Stomach (tissue), 9 donors: Measurements from ENCODE around the gene NSD1. TPM values are rescaled to one million over a fixed set of nuclear protein-coding genes. Genes with fewer than 3 reads are reported as not detected.
"Not testable (repeated sequence)": the region's sequence is repeated elsewhere in the genome, so short reads cannot be mapped to it uniquely, and the experiment has no call there.

Source experiments
- DNase-seq, 2 donors: peaks; one replicate each; pipeline versions ENCODE4 v3.0.0 to v3.0.0-alpha.2; 2013 to 2019
- H3K27ac ChIP-seq, 5 donors: fragments of 200-600 bp in 4 of 5; sonication (generic) in 4 of 5; one replicate each; pipeline ENCODE4 v1.5.1; 2013 to 2019; ENCODE audit warnings: mild to moderate bottlenecking in 1 of 5, moderate library complexity in 1 of 5
- H3K27me3 ChIP-seq, 3 donors: fragments of 200-600 bp; sonication (generic); one replicate each; pipeline ENCODE4 v1.5.1; 2017 to 2019; ENCODE audit warnings: mixed run types in 1 of 3
- H3K36me3 ChIP-seq, 4 donors: fragments of 200-600 bp; sonication (generic); 1 replicate in 3 of 4; 2 replicates in 1 of 4; pipeline ENCODE4 v1.5.1; 2016 to 2019
- H3K4me1 ChIP-seq, 4 donors: fragments of 200-600 bp; sonication (generic); one replicate each; pipeline ENCODE4 v1.5.1; 2016 to 2019
- H3K4me3 ChIP-seq, 4 donors: fragments of 200-600 bp; sonication (generic) in 3 of 4; one replicate each; pipeline ENCODE4 v1.5.1; 2016 to 2019; ENCODE audit warnings: mild to moderate bottlenecking in 1 of 4
- H3K9me3 ChIP-seq, 4 donors: fragments of 200-600 bp; sonication (generic); one replicate each; pipeline ENCODE4 v1.5.1; 2016 to 2019
- EP300 ChIP-seq: sonication (generic); formaldehyde crosslinking; IDR thresholded peaks from one replicate; pipeline ENCODE4 v1.6.1; 2017; ENCODE audit warnings: antibody characterized with exemption
- POLR2A ChIP-seq, 4 donors: fragments of 450-650 bp; IDR thresholded peaks; one replicate each; pipeline ENCODE4 v1.6.1; 2016; ENCODE audit warnings: antibody characterized with exemption in 4 of 4, control low read depth in 2 of 4, mild to moderate bottlenecking in 1 of 4, moderate library complexity in 1 of 4
- POLR2AphosphoS5 ChIP-seq, 3 donors: sonication (generic); formaldehyde crosslinking; IDR thresholded peaks; one replicate each; pipeline ENCODE4 v1.6.1; 2016; ENCODE audit warnings: antibody characterized with exemption in 3 of 3
- WGBS, 5 donors: extraction: QIAGEN DNeasy Blood & Tissue Kit in 3 of 5; methylation state at CpG; one replicate each; pipeline versions ENCODE4 v1.1.5 to v1.1.7; 2013 to 2018; 5-methylcytosine and 5-hydroxymethylcytosine counted together
- intact Hi-C: fragments of 100-400 bp; cut with DNase I; formaldehyde crosslinking; loops from one replicate; pipeline ENCODE4 v1.15.1; 2023; ENCODE audit warnings: low total_unique reads
- polyA plus RNA-seq, 3 donors: library from polyadenylated mRNA; stranded (reverse); fragments of 200-250 nt; gene quantifications; one replicate each; pipeline ENCODE4 v1.2.3, GENCODE V29; 2013
- total RNA-seq, 5 donors: library from RNA; depleted of rRNA; stranded (reverse); fragments of >200 nt; gene quantifications; one replicate each; pipeline versions ENCODE4 v1.1.0 to v1.2.3, GENCODE V29; 2014 to 2016
- TF ChIP-seq, protein P1 (sequence below), 7 experiments: fragments of 450-650 bp in 4 of 7; fragments of 200-600 bp in 3 of 7; sonication (generic) in 3 of 7; IDR thresholded peaks; one replicate each; pipeline ENCODE4 v1.5.1; 2016 to 2019; ENCODE audit warnings: antibody characterized with exemption in 7 of 7, control low read depth in 2 of 7, mild to moderate bottlenecking in 1 of 7
- donor health status: healthy with polysubstance abuse.
- donor health status: Bipolar disorder and iron deficiency.
- donor health status: healthy.

NSD1 gene
- total and polyA plus RNA-seq, 8 donors = 5.1 to 69.9 (median 23.5) TPM

GRCh38 chr5:177303925-177304391, 170.4 kb downstream of the NSD1 start:
- Histone ChIP-seq H3K27ac (peak overlapping the region; percentile 86 to 92 (median 88)), H3K36me3 (peaks cover 23 to 51% (median 35%) of the 10 kb centered on the region in 4 donors), H3K27me3 (no peaks in the 10 kb centered on the region), H3K4me1 (peaks cover 54 to 86% (median 66%) of the 10 kb centered on the region in 4 donors), H3K4me3 (peak overlapping the region; percentile 73 to 95 (median 86)), H3K9me3 (no peaks in the 10 kb centered on the region)
- no peak for TF ChIP-seq POLR2A (IDR thresholded peaks at IDR 0.05)
- no peak for TF ChIP-seq EP300
- no peak for TF ChIP-seq POLR2AphosphoS5 (IDR thresholded peaks at IDR 0.05)
- TF ChIP-seq, protein P1, sequence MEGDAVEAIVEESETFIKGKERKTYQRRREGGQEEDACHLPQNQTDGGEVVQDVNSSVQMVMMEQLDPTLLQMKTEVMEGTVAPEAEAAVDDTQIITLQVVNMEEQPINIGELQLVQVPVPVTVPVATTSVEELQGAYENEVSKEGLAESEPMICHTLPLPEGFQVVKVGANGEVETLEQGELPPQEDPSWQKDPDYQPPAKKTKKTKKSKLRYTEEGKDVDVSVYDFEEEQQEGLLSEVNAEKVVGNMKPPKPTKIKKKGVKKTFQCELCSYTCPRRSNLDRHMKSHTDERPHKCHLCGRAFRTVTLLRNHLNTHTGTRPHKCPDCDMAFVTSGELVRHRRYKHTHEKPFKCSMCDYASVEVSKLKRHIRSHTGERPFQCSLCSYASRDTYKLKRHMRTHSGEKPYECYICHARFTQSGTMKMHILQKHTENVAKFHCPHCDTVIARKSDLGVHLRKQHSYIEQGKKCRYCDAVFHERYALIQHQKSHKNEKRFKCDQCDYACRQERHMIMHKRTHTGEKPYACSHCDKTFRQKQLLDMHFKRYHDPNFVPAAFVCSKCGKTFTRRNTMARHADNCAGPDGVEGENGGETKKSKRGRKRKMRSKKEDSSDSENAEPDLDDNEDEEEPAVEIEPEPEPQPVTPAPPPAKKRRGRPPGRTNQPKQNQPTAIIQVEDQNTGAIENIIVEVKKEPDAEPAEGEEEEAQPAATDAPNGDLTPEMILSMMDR (IDR thresholded peaks at IDR 0.05) = no peak
- intact Hi-C loops = no loop called here
- whole genome bisulfite sequencing, 5 donors = 1 to 3% (median 1%) methylated on average over 10 to 25 of the region's 25 CpGs
- no peak for DNase-seq

- H3K27me3 ChIP-seq = no peaks in the 10 kb centered on the region
- intact Hi-C loops = no loop called here
- DNase-seq = no peak
- no peak for TF ChIP-seq POLR2A (IDR thresholded peaks at IDR 0.05)
- TF ChIP-seq, protein P1 (IDR thresholded peaks at IDR 0.05) = no peak
- TF ChIP-seq EP300 = no peak
- TF ChIP-seq POLR2AphosphoS5 (IDR thresholded peaks at IDR 0.05) = no peak
- no peaks in the 10 kb centered on the region for H3K9me3 ChIP-seq
- 13 to 28% (median 21%) methylated on average over 15 to 19 of the region's 19 CpGs for WGBS, 5 donors
- H3K4me3 ChIP-seq = peak overlapping the region; percentile 73 to 95 (median 86)
- peaks cover 52 to 86% (median 69%) of the 10 kb centered on the region in 4 donors for H3K4me1 ChIP-seq
- peak overlapping the region; percentile 86 to 92 (median 88) for H3K27ac ChIP-seq
- H3K36me3 ChIP-seq = peaks cover 23 to 47% (median 35%) of the 10 kb centered on the region in 4 donors
Measured at GRCh38 chr5:177304392-177305119, 171.0 kb downstream of the NSD1 start.

DNA sequence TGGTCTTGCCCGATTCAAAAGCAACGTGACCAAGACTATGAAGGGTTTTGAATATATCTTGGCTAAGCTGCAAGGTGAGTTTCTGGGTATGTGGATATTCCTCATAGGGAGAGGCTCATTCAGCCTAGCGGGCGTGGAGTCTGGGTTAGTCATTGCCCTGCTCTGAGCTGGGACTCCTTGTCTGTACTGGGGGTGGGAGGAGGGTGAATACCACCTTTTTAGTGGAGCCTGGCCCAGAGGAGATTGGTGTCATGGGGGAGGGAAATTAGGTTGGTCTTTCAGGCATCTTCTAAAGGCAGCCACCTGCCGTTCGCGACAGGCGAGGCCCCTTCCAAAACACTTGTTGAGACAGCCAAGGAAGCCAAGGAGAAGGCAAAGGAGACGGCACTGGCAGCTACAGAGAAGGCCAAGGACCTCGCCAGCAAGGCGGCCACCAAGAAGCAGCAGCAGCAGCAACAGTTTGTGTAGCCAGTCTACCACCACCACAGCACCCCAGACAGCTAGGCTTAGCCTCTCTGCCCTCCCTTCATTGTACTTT, 172.6 kb downstream of the NSD1 start:
- DNase-seq, H3K9me3 ChIP-seq, H3K27me3 ChIP-seq, intact Hi-C loops: not testable (repeated sequence)
- peak overlapping the region in 2 of 4 donors; percentile 84 to 88 for H3K4me3 ChIP-seq
- H3K27ac ChIP-seq = peak overlapping the region in 2 of 5 donors; percentile 72 to 88
- H3K36me3 ChIP-seq = peaks cover 23 to 46% (median 33%) of the 10 kb centered on the region in 4 donors
- 76 to 81% (median 78%) methylated on average over 9 to 11 of the region's 11 CpGs for WGBS, 5 donors
- H3K4me1 ChIP-seq = peaks cover 45 to 86% (median 69%) of the 10 kb centered on the region in 4 donors

- Histone ChIP-seq H3K4me3 (peak overlapping the region in 3 of 4 donors; percentile 7 to 84 (median 27)), H3K9me3 (no peaks in the 10 kb centered on the region), H3K27ac (peak overlapping the region in 3 of 5 donors; percentile 19 to 88 (median 72)), H3K27me3 (no peaks in the 10 kb centered on the region), H3K4me1 (peaks cover 45 to 86% (median 69%) of the 10 kb centered on the region in 4 donors), H3K36me3 (peaks cover 23 to 39% (median 30%) of the 10 kb centered on the region in 4 donors)
- intact Hi-C loops = no loop called here
- TF ChIP-seq EP300 = no peak
- peak in 1 of 3 donors; percentile 11 for TF ChIP-seq POLR2AphosphoS5 (IDR thresholded peaks at IDR 0.05)
- WGBS, 5 donors = 72 to 82% (median 79%) methylated on average over 14 to 15 of the region's 15 CpGs
- DNase-seq = peak in 1 of 2 donors; percentile 36
Measured at GRCh38 chr5:177306674-177307543, 173.3 kb downstream of the NSD1 start.
